ENCODE measurements around the gene GRB7. TPM values are rescaled to one million over a fixed set of nuclear protein-coding genes. Genes with fewer than 3 reads are reported as not detected.
A peak's percentile ranks its signal among the peaks of the same experiment; 100 is the strongest.
"Not testable (repeated sequence)": the region's sequence is repeated elsewhere in the genome, so short reads cannot be mapped to it uniquely, and the experiment has no call there.

Gene GRB7
- polyA plus RNA-seq, 1 donor from 2014 or later, result not detected

DNA sequence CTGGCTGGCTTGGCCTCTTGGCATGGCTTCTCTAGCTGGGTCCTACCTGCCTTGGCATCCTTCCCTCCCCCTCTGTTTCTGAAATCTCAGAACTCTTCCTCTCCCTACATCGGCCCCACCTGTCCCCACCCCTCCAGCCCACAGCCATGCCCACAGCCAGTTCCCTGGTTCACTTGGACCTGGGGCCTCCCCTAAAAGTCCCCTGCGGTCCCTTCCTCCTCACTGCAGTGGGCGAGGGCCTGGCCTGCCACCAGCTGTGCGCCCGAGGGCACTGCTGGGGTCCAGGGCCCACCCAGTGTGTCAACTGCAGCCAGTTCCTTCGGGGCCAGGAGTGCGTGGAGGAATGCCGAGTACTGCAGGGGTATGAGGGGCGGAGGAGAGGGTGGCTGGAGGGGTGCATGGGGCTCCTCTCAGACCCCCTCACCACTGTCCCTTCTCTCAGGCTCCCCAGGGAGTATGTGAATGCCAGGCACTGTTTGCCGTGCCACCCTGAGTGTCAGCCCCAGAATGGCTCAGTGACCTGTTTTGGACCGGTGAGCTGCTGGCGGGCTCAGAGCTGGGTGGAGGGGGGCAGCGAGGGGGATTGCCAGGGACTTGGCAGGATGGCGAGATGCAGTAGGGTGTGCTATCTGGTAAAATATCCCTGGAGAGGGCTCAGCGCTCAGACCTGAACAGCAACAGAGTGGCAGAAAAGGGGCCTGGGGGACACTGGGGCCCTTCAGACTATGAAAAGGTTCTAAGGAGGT lies 21.5 kb upstream of the GRB7 start:
- no peaks in the 10 kb centered on the region for H3K4me1 Mint-ChIP-seq
- no peak overlapping the region for H3K4me3 Mint-ChIP-seq
- no peaks in the 10 kb centered on the region for H3K9me3 Mint-ChIP-seq
- H3K27ac Mint-ChIP-seq, result peak overlapping the region in 1 of 3 donors; percentile 62
- H3K27me3 Mint-ChIP-seq, result no peaks in the 10 kb centered on the region
- peaks cover 10% of the 10 kb centered on the region for H3K36me3 Mint-ChIP-seq

DNA sequence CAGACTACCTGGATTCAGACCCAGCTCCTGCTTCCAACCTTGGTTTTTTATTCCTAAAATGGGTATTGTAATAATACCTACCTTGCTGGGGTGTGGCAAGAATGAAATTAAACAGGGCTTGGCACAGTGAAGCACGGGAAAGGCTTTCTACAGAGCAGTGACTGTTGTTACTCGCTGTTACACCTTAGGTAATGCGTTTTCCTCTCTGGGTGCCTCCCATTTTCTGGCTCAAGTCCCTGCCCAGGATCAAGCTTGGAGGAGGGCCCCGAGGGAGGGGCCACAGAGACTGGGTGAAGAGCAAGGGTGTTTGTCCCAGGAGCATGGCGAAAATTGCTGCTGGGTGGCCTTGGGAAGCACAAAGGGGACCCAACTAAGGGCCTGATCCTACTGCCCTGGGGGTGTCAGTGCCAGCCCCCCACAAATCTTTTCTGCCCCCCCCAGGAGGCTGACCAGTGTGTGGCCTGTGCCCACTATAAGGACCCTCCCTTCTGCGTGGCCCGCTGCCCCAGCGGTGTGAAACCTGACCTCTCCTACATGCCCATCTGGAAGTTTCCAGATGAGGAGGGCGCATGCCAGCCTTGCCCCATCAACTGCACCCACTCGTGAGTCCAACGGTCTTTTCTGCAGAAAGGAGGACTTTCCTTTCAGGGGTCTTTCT lies 20.7 kb upstream of the GRB7 start:
- no peaks in the 10 kb centered on the region for H3K9me3 Mint-ChIP-seq
- peaks cover 10% of the 10 kb centered on the region for H3K36me3 Mint-ChIP-seq
- H3K27me3 Mint-ChIP-seq, result no peaks in the 10 kb centered on the region
- H3K4me3 Mint-ChIP-seq, result no peak overlapping the region
- no peaks in the 10 kb centered on the region for H3K4me1 Mint-ChIP-seq
- peak overlapping the region in 2 of 3 donors; percentile 53 to 62 for H3K27ac Mint-ChIP-seq

GRCh38 chr17:39717660-39718059 lies 20.1 kb upstream of the GRB7 start:
- Mint-ChIP-seq H3K9me3 (no peaks in the 10 kb centered on the region), H3K27ac (no peak overlapping the region), H3K4me1 (no peaks in the 10 kb centered on the region), H3K27me3 (no peaks in the 10 kb centered on the region), H3K36me3 (peaks cover 5% of the 10 kb centered on the region), H3K4me3 (no peak overlapping the region)

DNA sequence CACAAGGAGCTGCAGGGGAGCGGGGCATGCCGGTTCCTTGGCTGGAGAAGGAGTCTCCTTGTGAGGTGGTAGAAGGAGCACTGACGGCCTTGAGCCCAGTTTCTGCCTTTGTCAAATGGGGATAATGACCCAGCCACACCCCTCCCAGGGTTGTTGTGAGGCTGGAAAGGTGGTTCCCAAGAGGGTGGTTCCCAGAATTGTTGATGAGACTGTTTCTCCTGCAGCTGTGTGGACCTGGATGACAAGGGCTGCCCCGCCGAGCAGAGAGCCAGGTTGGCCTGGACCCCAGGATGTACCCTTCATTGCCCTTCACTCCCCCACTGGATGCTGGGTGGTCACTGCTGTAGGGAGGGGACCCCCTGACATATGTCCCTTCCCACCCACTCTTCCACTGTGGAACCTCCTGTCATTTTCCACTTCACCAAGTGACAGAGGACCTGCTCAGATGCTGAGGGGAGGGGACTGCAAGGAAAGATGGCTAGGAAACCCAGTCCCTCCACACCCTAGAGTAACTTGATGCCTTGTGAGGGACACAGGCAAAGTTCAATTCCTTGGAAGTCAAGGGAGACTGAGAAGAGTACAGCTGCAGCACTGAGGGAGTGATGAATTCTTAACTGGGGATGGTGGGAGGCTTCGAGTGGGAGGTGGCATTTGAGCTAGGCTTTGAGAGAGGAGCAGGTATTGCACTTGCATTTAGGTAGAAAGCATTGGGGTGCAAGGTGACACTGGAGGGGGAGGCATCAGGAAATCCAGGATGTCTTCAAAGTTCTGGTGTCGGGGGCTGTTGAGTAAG lies 18.0 kb upstream of the GRB7 start:
- peaks cover 0 to 1% (median 0%) of the 10 kb centered on the region in 3 donors for H3K4me1 Mint-ChIP-seq
- no peaks in the 10 kb centered on the region for H3K9me3 Mint-ChIP-seq
- H3K27me3 Mint-ChIP-seq, result no peaks in the 10 kb centered on the region
- H3K27ac Mint-ChIP-seq, result no peak overlapping the region
- no peak overlapping the region for H3K4me3 Mint-ChIP-seq
- peaks cover 6% of the 10 kb centered on the region for H3K36me3 Mint-ChIP-seq

DNA sequence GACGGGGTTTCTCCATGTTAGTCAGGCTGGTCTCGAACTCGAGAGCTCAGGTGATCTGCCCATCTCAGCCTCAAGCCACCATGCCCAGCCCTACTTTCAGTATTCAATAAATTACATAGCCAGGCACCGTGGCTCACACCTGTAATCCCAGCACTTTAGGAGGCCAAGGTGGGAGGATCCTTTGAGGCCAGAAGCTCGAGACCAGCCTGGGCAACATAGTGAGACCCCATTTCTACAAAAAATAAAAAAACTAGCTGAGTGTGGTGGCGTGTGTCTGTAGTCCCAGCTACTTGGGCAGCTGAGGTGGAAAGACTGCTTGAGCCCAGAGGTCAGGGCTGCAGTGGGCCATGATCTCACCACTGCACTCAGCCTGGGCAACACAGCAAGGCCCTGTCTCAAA lies 15.6 kb upstream of the GRB7 start:
- H3K27me3 Mint-ChIP-seq, result no peaks in the 10 kb centered on the region
- no peak overlapping the region for H3K27ac Mint-ChIP-seq
- no peaks in the 10 kb centered on the region for H3K9me3 Mint-ChIP-seq
- H3K4me3 Mint-ChIP-seq, result no peak overlapping the region
- peaks cover 10% of the 10 kb centered on the region for H3K36me3 Mint-ChIP-seq
- H3K4me1 Mint-ChIP-seq, result peaks cover 0 to 4% (median 2%) of the 10 kb centered on the region in 3 donors

- Mint-ChIP-seq H3K27me3 (no peaks in the 10 kb centered on the region), H3K4me3 (peak overlapping the region in 1 of 4 donors; percentile 15), H3K9me3 (no peaks in the 10 kb centered on the region), H3K27ac (peak overlapping the region in 1 of 3 donors; percentile 16), H3K36me3 (peaks cover 12% of the 10 kb centered on the region), H3K4me1 (peaks cover 0 to 4% (median 3%) of the 10 kb centered on the region in 3 donors)
These were observed 14.5 kb upstream of the GRB7 start for GRCh38 chr17:39722965-39723848.

GRCh38 chr17:39724731-39725130 lies 13.0 kb upstream of the GRB7 start:
- H3K27me3 Mint-ChIP-seq, result no peaks in the 10 kb centered on the region
- H3K4me3 Mint-ChIP-seq, result no peak overlapping the region
- H3K27ac Mint-ChIP-seq, result no peak overlapping the region
- H3K4me1 Mint-ChIP-seq, result peaks cover 5 to 9% (median 7%) of the 10 kb centered on the region in 3 donors
- H3K9me3 Mint-ChIP-seq, result no peaks in the 10 kb centered on the region
- peaks cover 15% of the 10 kb centered on the region for H3K36me3 Mint-ChIP-seq

DNA sequence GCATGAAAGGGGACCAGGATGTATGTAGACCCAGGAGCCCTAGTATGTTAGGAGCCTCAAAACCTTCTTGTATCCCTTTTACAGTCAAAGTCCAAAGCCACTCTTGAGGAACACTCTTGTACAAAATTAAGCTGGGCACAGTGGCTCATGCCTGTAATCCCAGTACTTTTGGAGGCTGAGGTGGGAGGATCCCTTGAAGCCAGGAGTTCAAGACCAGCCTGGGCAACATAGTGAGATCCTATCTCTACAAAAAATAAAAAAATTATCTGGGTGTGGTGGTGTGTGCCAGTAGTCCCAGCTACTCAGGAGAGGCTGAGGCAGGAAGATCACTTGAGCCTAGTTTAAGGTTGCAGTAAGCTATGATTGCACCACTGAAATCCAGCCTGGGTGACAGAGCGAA lies 11.8 kb upstream of the GRB7 start:
- H3K9me3 Mint-ChIP-seq, H3K27me3 Mint-ChIP-seq: not testable (repeated sequence)
- H3K36me3 Mint-ChIP-seq, result peaks cover 12% of the 10 kb centered on the region

DNA sequence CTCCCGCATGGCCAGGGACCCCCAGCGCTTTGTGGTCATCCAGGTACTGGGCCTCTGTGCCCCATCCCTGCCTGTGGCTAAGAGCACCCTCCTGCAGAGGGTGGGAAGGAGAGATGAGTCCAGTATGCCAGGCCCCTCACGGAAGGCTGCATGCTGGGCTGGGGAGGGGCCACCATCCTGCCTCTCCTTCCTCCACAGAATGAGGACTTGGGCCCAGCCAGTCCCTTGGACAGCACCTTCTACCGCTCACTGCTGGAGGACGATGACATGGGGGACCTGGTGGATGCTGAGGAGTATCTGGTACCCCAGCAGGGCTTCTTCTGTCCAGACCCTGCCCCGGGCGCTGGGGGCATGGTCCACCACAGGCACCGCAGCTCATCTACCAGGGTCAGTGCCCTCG lies 11.1 kb upstream of the GRB7 start:
- H3K36me3 Mint-ChIP-seq, result peaks cover 12% of the 10 kb centered on the region
- no peak overlapping the region for H3K4me3 Mint-ChIP-seq
- H3K9me3 Mint-ChIP-seq, result no peaks in the 10 kb centered on the region
- no peaks in the 10 kb centered on the region for H3K27me3 Mint-ChIP-seq
- H3K27ac Mint-ChIP-seq, result no peak overlapping the region
- peaks cover 7 to 10% (median 9%) of the 10 kb centered on the region in 3 donors for H3K4me1 Mint-ChIP-seq

More for the DNA sequence above, 11.8 kb upstream of the GRB7 start:
- H3K27ac Mint-ChIP-seq, result peak overlapping the region in 1 of 3 donors; percentile 45
- peak overlapping the region in 1 of 4 donors; percentile 43 for H3K4me3 Mint-ChIP-seq
- not testable (repeated sequence) for H3K4me1 Mint-ChIP-seq

DNA sequence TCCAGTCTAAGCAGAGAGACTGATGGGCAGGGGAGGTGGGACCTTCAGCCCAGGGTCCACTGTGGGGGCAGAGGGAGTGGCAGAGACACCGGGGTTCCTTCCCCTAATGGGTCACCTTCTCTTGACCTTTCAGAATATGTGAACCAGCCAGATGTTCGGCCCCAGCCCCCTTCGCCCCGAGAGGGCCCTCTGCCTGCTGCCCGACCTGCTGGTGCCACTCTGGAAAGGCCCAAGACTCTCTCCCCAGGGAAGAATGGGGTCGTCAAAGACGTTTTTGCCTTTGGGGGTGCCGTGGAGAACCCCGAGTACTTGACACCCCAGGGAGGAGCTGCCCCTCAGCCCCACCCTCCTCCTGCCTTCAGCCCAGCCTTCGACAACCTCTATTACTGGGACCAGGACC lies 10.2 kb upstream of the GRB7 start:
- Mint-ChIP-seq H3K9me3 (no peaks in the 10 kb centered on the region), H3K36me3 (peaks cover 12% of the 10 kb centered on the region), H3K4me1 (peaks cover 7 to 10% (median 9%) of the 10 kb centered on the region in 3 donors), H3K27me3 (no peaks in the 10 kb centered on the region), H3K4me3 (no peak overlapping the region), H3K27ac (no peak overlapping the region)

- Mint-ChIP-seq H3K9me3 (no peaks in the 10 kb centered on the region), H3K4me3 (peak overlapping the region; percentile 85 to 95 (median 93)), H3K27me3 (no peaks in the 10 kb centered on the region)
These were observed 8.4 kb upstream of the GRB7 start for GRCh38 chr17:39729280-39729851.

GRCh38 chr17:39730095-39730921 lies 7.4 kb upstream of the GRB7 start, which contains the start of gene MIEN1:
Gene MIEN1 (minus strand): TSS chr17:39730532. CDS start chr17:39730495, 37 bp downstream.
- H3K9me3 Mint-ChIP-seq, result no peaks in the 10 kb centered on the region
- no peaks in the 10 kb centered on the region for H3K27me3 Mint-ChIP-seq
- H3K4me1 Mint-ChIP-seq, result peaks cover 7 to 10% (median 8%) of the 10 kb centered on the region in 3 donors
- H3K4me3 Mint-ChIP-seq, result peak within 1 kb of the TSS; percentile 85 to 95 (median 93)
- peak within 1 kb of the TSS; percentile 88 to 91 (median 89) for H3K27ac Mint-ChIP-seq
- H3K36me3 Mint-ChIP-seq, result peaks cover 10% of the 10 kb centered on the region

More at GRCh38 chr17:39729280-39729851, 8.4 kb upstream of the GRB7 start:
- Mint-ChIP-seq H3K4me1 (peaks cover 7 to 10% (median 8%) of the 10 kb centered on the region in 3 donors), H3K27ac (peak overlapping the region; percentile 86 to 89 (median 88)), H3K36me3 (peaks cover 10% of the 10 kb centered on the region)

DNA sequence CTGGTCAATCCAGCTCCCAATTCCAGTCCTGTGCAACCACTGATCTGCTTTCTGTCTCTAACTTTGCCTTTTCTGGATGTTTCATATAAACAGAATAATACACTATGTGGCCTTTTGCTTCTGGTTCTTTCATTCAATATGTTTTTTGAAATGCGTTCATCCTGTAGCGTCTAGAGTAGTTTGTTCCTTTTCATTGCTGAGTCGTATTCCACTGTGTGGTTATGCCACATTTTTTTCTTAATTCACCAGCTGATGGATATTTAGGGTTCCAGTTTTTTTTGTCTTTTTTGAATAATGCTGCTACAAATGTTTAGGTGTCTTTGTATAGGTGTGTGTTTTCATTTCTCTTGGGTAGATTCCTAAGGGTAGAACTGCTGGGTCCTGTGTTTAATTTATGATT lies 5.2 kb upstream of the GRB7 start:
- no peaks in the 10 kb centered on the region for H3K27me3 Mint-ChIP-seq
- peaks cover 5% of the 10 kb centered on the region for H3K36me3 Mint-ChIP-seq
- H3K4me3 Mint-ChIP-seq, result peak overlapping the region in 3 of 4 donors; percentile 1 to 68 (median 55)
- no peaks in the 10 kb centered on the region for H3K9me3 Mint-ChIP-seq
- peaks cover 5 to 13% (median 12%) of the 10 kb centered on the region in 3 donors for H3K4me1 Mint-ChIP-seq
- H3K27ac Mint-ChIP-seq, result peak overlapping the region; percentile 10 to 24 (median 19)
